GM12878 (cell line): ENCODE data around the gene AFF1.

Source experiments
- BCL3 ChIP-seq: IDR thresholded peaks from 2 replicates; pipeline ENCODE4 v1.6.1; 2011; ENCODE audit warnings: borderline replicate concordance, low read depth, mild to moderate bottlenecking, moderate library complexity, low read length; ENCODE audit not compliant: insufficient read depth, poor library complexity, severe bottlenecking
- BCLAF1 ChIP-seq: fragments of 450-650 bp; IDR thresholded peaks from 2 replicates; pipeline ENCODE4 v1.6.1; 2017; ENCODE audit warnings: antibody characterized with exemption, mild to moderate bottlenecking, moderate library complexity
- CHD2 ChIP-seq: IDR thresholded peaks from 2 replicates; pipeline ENCODE4 v1.6.1; 2011; ENCODE audit warnings: low read depth, low read length, improper control_type of control experiment, borderline replicate concordance
- KAT2A ChIP-seq: conservative IDR thresholded peaks from 2 replicates; pipeline ENCODE4 v1.6.1; 2011; ENCODE audit warnings: low read depth, low read length; ENCODE audit not compliant: control insufficient read depth
- RELB ChIP-seq: fragments of 450-650 bp; IDR thresholded peaks from 2 replicates; pipeline ENCODE4 v1.6.1; 2017; ENCODE audit warnings: low read depth, mild to moderate bottlenecking, moderate library complexity
- TAF1 ChIP-seq: IDR thresholded peaks from 2 replicates; pipeline ENCODE4 v1.6.1; 2011; ENCODE audit warnings: mild to moderate bottlenecking, low read depth, low read length, borderline replicate concordance
- WRNIP1 ChIP-seq: IDR thresholded peaks from 2 replicates; pipeline ENCODE4 v1.6.1; 2011; ENCODE audit warnings: low read depth, low read length, improper control_type of control experiment, borderline replicate concordance

- TF ChIP-seq CHD2: no peak
- no peak for TF ChIP-seq RELB
- TF ChIP-seq WRNIP1: no peak
- no peak for TF ChIP-seq BCLAF1
- TF ChIP-seq BCL3: no peak
- TF ChIP-seq KAT2A: no peak
- TF ChIP-seq TAF1: no peak
Measured at GRCh38 chr4:86975927-86976326, 41.1 kb downstream of the AFF1 start.
